Measurements from ENCODE around the gene CBX6. TPM values are rescaled to one million over a fixed set of nuclear protein-coding genes. Genes with fewer than 3 reads are reported as not detected.

The CBX6 gene
- total and polyA plus RNA-seq, 9 of the 15 experiments (the other 6 are each of a cell fraction or from before 2014, with no cell fraction given) = 0.75 to 31.6 (median 8.0) TPM

DNA sequence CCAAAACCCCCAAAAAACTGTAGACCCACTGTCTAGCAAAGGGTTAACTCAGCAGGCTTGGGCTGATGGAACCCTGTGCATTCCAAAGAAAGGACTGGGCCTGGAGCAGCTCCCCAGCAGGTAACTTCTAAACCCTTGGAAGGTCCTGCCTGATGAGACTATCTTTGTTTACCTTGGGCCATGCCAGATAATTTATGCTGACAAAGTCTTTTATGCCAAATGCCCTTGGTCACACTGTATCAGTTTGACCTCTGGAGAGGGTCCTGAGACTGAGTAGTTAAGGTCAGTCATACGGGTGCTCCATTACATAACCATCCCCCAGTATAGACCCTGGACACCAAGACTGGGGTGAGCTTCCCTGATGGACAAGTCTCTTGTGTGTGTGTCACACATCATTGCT lies 56.2 kb downstream of the CBX6 start:
- DNase-seq (ENCODE audit: extremely low read depth in 1 of 4, low spot score in 3 of 4) (no peak), FAIRE-seq (no peak), ATAC-seq (no peak)
- Histone ChIP-seq H3K4me2 (ENCODE audit: insufficient read depth, low read length) (no peak overlapping the region), H3K9me3 (replicated peaks; ENCODE audit: control insufficient read depth, insufficient read depth, low read depth, low read length) (no peaks in the 10 kb centered on the region), H3K4me1 (replicated peaks in 1 of 2; ENCODE audit: control insufficient read depth in 2 of 2, insufficient read depth in 2 of 2, low read length in 2 of 2) (no peaks in the 10 kb centered on the region), H3K27ac (ENCODE audit: extremely low read depth, low read depth, low read length) (no peak overlapping the region), H4K20me1 (replicated peaks; ENCODE audit: control insufficient read depth, insufficient read depth, low read length) (no peaks in the 10 kb centered on the region), H3K9me1 (ENCODE audit: control insufficient read depth, insufficient read depth, low read length) (no peaks in the 10 kb centered on the region), H3K4me3 (no peak overlapping the region), H3K79me2 (ENCODE audit: control insufficient read depth, insufficient read depth, low read length) (no peaks in the 10 kb centered on the region), H3K36me3 (ENCODE audit: control insufficient read depth, insufficient read depth, low read length) (no peaks in the 10 kb centered on the region), H3K27me3 (ENCODE audit: control insufficient read depth in 2 of 2, insufficient read depth in 2 of 2, low read length in 2 of 2) (peaks cover 0 to 21% of the 10 kb centered on the region in 2 experiments; a peak in 4 of 5 replicates), H2AFZ (ENCODE audit: low read depth, low read length) (no peak overlapping the region), H3K9ac (ENCODE audit: insufficient read depth in 1 of 2, low read depth in 2 of 2, low read length in 2 of 2) (no peak overlapping the region)
- CTCF ChIA-PET (ENCODE audit: low intra/inter-chr PET ratio) = no interaction called here
- intact Hi-C loops (cut with micrococcal nuclease) = no loop called here
- in situ Hi-C loops (cut with MboI) = no loop called here
- POLR2A ChIA-PET = interaction anchor here (1.2 kb wide), 1 partner anchor 58 kb away, joined by 3 read pairs; no protein-coding TSS in a partner anchor
- BruUV-seq (replicated peaks) = no TSS peak
- 8% methylated on average over 1 of the region's 1 CpG for WGBS (ENCODE audit: insufficient coverage, low coverage, missing lambda C conversion rate)
- TF ChIP-seq, protein P1, sequence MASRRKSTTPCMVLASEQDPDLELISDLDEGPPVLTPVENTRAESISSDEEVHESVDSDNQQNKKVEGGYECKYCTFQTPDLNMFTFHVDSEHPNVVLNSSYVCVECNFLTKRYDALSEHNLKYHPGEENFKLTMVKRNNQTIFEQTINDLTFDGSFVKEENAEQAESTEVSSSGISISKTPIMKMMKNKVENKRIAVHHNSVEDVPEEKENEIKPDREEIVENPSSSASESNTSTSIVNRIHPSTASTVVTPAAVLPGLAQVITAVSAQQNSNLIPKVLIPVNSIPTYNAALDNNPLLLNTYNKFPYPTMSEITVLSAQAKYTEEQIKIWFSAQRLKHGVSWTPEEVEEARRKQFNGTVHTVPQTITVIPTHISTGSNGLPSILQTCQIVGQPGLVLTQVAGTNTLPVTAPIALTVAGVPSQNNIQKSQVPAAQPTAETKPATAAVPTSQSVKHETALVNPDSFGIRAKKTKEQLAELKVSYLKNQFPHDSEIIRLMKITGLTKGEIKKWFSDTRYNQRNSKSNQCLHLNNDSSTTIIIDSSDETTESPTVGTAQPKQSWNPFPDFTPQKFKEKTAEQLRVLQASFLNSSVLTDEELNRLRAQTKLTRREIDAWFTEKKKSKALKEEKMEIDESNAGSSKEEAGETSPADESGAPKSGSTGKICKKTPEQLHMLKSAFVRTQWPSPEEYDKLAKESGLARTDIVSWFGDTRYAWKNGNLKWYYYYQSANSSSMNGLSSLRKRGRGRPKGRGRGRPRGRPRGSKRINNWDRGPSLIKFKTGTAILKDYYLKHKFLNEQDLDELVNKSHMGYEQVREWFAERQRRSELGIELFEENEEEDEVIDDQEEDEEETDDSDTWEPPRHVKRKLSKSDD (conservative IDR thresholded peaks at IDR 0.05; ENCODE audit: low read length) = no peak
- TF ChIP-seq, protein P2, sequence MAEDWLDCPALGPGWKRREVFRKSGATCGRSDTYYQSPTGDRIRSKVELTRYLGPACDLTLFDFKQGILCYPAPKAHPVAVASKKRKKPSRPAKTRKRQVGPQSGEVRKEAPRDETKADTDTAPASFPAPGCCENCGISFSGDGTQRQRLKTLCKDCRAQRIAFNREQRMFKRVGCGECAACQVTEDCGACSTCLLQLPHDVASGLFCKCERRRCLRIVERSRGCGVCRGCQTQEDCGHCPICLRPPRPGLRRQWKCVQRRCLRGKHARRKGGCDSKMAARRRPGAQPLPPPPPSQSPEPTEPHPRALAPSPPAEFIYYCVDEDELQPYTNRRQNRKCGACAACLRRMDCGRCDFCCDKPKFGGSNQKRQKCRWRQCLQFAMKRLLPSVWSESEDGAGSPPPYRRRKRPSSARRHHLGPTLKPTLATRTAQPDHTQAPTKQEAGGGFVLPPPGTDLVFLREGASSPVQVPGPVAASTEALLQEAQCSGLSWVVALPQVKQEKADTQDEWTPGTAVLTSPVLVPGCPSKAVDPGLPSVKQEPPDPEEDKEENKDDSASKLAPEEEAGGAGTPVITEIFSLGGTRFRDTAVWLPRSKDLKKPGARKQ (CRISPR knock-in tag; IDR thresholded peaks at IDR 0.05) = no peak
- TF ChIP-seq ZNF316 (IDR thresholded peaks at IDR 0.05) = peak; percentile 65; the same call in 1 of the 2 replicates
- no peak for TF ChIP-seq CHD1 (IDR thresholded peaks at IDR 0.05; ENCODE audit: low read length)
- TF ChIP-seq SAFB2 (IDR thresholded peaks at IDR 0.05; ENCODE audit: borderline replicate concordance, low read depth, low read length, severe bottlenecking) = no peak
- TF ChIP-seq, protein P3, sequence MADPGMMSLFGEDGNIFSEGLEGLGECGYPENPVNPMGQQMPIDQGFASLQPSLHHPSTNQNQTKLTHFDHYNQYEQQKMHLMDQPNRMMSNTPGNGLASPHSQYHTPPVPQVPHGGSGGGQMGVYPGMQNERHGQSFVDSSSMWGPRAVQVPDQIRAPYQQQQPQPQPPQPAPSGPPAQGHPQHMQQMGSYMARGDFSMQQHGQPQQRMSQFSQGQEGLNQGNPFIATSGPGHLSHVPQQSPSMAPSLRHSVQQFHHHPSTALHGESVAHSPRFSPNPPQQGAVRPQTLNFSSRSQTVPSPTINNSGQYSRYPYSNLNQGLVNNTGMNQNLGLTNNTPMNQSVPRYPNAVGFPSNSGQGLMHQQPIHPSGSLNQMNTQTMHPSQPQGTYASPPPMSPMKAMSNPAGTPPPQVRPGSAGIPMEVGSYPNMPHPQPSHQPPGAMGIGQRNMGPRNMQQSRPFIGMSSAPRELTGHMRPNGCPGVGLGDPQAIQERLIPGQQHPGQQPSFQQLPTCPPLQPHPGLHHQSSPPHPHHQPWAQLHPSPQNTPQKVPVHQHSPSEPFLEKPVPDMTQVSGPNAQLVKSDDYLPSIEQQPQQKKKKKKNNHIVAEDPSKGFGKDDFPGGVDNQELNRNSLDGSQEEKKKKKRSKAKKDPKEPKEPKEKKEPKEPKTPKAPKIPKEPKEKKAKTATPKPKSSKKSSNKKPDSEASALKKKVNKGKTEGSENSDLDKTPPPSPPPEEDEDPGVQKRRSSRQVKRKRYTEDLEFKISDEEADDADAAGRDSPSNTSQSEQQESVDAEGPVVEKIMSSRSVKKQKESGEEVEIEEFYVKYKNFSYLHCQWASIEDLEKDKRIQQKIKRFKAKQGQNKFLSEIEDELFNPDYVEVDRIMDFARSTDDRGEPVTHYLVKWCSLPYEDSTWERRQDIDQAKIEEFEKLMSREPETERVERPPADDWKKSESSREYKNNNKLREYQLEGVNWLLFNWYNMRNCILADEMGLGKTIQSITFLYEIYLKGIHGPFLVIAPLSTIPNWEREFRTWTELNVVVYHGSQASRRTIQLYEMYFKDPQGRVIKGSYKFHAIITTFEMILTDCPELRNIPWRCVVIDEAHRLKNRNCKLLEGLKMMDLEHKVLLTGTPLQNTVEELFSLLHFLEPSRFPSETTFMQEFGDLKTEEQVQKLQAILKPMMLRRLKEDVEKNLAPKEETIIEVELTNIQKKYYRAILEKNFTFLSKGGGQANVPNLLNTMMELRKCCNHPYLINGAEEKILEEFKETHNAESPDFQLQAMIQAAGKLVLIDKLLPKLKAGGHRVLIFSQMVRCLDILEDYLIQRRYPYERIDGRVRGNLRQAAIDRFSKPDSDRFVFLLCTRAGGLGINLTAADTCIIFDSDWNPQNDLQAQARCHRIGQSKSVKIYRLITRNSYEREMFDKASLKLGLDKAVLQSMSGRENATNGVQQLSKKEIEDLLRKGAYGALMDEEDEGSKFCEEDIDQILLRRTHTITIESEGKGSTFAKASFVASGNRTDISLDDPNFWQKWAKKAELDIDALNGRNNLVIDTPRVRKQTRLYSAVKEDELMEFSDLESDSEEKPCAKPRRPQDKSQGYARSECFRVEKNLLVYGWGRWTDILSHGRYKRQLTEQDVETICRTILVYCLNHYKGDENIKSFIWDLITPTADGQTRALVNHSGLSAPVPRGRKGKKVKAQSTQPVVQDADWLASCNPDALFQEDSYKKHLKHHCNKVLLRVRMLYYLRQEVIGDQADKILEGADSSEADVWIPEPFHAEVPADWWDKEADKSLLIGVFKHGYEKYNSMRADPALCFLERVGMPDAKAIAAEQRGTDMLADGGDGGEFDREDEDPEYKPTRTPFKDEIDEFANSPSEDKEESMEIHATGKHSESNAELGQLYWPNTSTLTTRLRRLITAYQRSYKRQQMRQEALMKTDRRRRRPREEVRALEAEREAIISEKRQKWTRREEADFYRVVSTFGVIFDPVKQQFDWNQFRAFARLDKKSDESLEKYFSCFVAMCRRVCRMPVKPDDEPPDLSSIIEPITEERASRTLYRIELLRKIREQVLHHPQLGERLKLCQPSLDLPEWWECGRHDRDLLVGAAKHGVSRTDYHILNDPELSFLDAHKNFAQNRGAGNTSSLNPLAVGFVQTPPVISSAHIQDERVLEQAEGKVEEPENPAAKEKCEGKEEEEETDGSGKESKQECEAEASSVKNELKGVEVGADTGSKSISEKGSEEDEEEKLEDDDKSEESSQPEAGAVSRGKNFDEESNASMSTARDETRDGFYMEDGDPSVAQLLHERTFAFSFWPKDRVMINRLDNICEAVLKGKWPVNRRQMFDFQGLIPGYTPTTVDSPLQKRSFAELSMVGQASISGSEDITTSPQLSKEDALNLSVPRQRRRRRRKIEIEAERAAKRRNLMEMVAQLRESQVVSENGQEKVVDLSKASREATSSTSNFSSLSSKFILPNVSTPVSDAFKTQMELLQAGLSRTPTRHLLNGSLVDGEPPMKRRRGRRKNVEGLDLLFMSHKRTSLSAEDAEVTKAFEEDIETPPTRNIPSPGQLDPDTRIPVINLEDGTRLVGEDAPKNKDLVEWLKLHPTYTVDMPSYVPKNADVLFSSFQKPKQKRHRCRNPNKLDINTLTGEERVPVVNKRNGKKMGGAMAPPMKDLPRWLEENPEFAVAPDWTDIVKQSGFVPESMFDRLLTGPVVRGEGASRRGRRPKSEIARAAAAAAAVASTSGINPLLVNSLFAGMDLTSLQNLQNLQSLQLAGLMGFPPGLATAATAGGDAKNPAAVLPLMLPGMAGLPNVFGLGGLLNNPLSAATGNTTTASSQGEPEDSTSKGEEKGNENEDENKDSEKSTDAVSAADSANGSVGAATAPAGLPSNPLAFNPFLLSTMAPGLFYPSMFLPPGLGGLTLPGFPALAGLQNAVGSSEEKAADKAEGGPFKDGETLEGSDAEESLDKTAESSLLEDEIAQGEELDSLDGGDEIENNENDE (IDR thresholded peaks at IDR 0.05; ENCODE audit: low read depth, low read length) = no peak
- TF ChIP-seq MAFK (IDR thresholded peaks at IDR 0.05; ENCODE audit: low read length) = peak; percentile 31

Data from K562 (cell line).